ENCODE data around the gene TENM4. TPM values are rescaled to one million over a fixed set of nuclear protein-coding genes. Genes with fewer than 3 reads are reported as not detected.

The TENM4 gene
- total RNA-seq, 4 donors from 2014 or later: 5.5 to 12.3 (median 8.9) TPM

GRCh38 chr11:78857688-78858087 lies 583.1 kb downstream of the TENM4 start:
- no peaks in the 10 kb centered on the region for H3K9me3 ChIP-seq
- no peak for ATAC-seq
- H3K36me3 ChIP-seq: peaks cover 0 to 5% of the 10 kb centered on the region in 2 donors
- TF ChIP-seq POLR2A (IDR thresholded peaks at IDR 0.05) (no peak), POLR2AphosphoS5 (IDR thresholded peaks at IDR 0.05) (no peak), CTCF (IDR thresholded peaks at IDR 0.05) (no peak), EP300 (IDR thresholded peaks at IDR 0.05) (no peak)
- H3K4me1 ChIP-seq: no peaks in the 10 kb centered on the region
- H3K27me3 ChIP-seq: no peaks in the 10 kb centered on the region
- H3K27ac ChIP-seq: no peak overlapping the region
- H3K4me3 ChIP-seq: no peak overlapping the region
- WGBS, 2 donors (ENCODE audit: low coverage in 1 of 2): 29 to 49% methylated on average over 2 of the region's 2 CpGs

GRCh38 chr11:78856211-78856610 lies 584.6 kb downstream of the TENM4 start:
- Histone ChIP-seq H3K36me3 (peaks cover 0 to 5% of the 10 kb centered on the region in 2 donors), H3K4me3 (no peak overlapping the region), H3K27ac (no peak overlapping the region), H3K4me1 (no peaks in the 10 kb centered on the region), H3K9me3 (no peaks in the 10 kb centered on the region), H3K27me3 (no peaks in the 10 kb centered on the region)
- TF ChIP-seq POLR2A (IDR thresholded peaks at IDR 0.05) (no peak), CTCF (IDR thresholded peaks at IDR 0.05) (no peak), EP300 (IDR thresholded peaks at IDR 0.05) (no peak), POLR2AphosphoS5 (IDR thresholded peaks at IDR 0.05) (no peak)
- WGBS, 2 donors (ENCODE audit: low coverage in 1 of 2): 71 to 88% methylated on average over 4 to 5 of the region's 5 CpGs
- no peak for ATAC-seq

GRCh38 chr11:78855116-78855515 lies 585.7 kb downstream of the TENM4 start:
- TF ChIP-seq EP300 (IDR thresholded peaks at IDR 0.05): no peak
- TF ChIP-seq CTCF (IDR thresholded peaks at IDR 0.05): no peak
- no peak for TF ChIP-seq POLR2A (IDR thresholded peaks at IDR 0.05)
- no peak for TF ChIP-seq POLR2AphosphoS5 (IDR thresholded peaks at IDR 0.05)
- Histone ChIP-seq H3K9me3 (no peaks in the 10 kb centered on the region), H3K27ac (no peak overlapping the region), H3K4me1 (no peaks in the 10 kb centered on the region), H3K27me3 (no peaks in the 10 kb centered on the region), H3K4me3 (no peak overlapping the region), H3K36me3 (peaks cover 0 to 5% of the 10 kb centered on the region in 2 donors)
- ATAC-seq: no peak

- Histone ChIP-seq H3K4me3 (no peak overlapping the region), H3K36me3 (peaks cover 0 to 5% of the 10 kb centered on the region in 2 donors), H3K27ac (no peak overlapping the region), H3K4me1 (no peaks in the 10 kb centered on the region), H3K27me3 (no peaks in the 10 kb centered on the region), H3K9me3 (no peaks in the 10 kb centered on the region)
- WGBS, 2 donors (ENCODE audit: low coverage in 1 of 2): 80 to 90% methylated on average over 2 to 3 of the region's 3 CpGs
- no peak for TF ChIP-seq POLR2A (IDR thresholded peaks at IDR 0.05)
- ATAC-seq: no peak
Measured at GRCh38 chr11:78853521-78853920, 587.3 kb downstream of the TENM4 start.

- no peak for ATAC-seq
- Histone ChIP-seq H3K4me1 (no peaks in the 10 kb centered on the region), H3K4me3 (no peak overlapping the region), H3K36me3 (peaks cover 0 to 5% of the 10 kb centered on the region in 2 donors), H3K27me3 (no peaks in the 10 kb centered on the region), H3K27ac (no peak overlapping the region), H3K9me3 (no peaks in the 10 kb centered on the region)
- no peak for TF ChIP-seq POLR2AphosphoS5 (IDR thresholded peaks at IDR 0.05)
- TF ChIP-seq CTCF (IDR thresholded peaks at IDR 0.05): no peak
- no peak for TF ChIP-seq POLR2A (IDR thresholded peaks at IDR 0.05)
- no peak for TF ChIP-seq EP300 (IDR thresholded peaks at IDR 0.05)
- 80% methylated on average over 1 of the region's 7 CpGs; no CpG with 5 or more reads in 1 of the 2 donors for WGBS, 2 donors (ENCODE audit: low coverage in 1 of 2)
Measured at GRCh38 chr11:78851878-78852586, 588.8 kb downstream of the TENM4 start.
